PFSK-1 (cell line): ENCODE data around the gene PRRT2.

Experiments used
- FOXP2 ChIP-seq: optimal IDR thresholded peaks from 2 replicates; pipeline ENCODE3; 2011; ENCODE audit warnings: borderline replicate concordance, control low read depth, inconsistent platforms; ENCODE audit not compliant: insufficient read depth; ENCODE audit errors: extremely low read length, extremely low read depth
- POLR2AphosphoS5 ChIP-seq: IDR thresholded peaks from 2 replicates; pipeline ENCODE4 v1.6.1; 2012; ENCODE audit warnings: low read depth, mild to moderate bottlenecking, control low read depth, low read length, moderate library complexity
- REST ChIP-seq, 2 experiments: IDR thresholded peaks; 2 replicates each; pipeline versions ENCODE4 v1.6.1 to v1.8.0; 2011 to 2012; ENCODE audit warnings: low read depth in 2 of 2, low read length in 2 of 2, control low read depth in 1 of 2, inconsistent platforms in 1 of 2, mild to moderate bottlenecking in 1 of 2, moderate library complexity in 1 of 2; ENCODE audit not compliant: insufficient read depth in 1 of 2
- SIN3A ChIP-seq: IDR thresholded peaks from 2 replicates; pipeline ENCODE4 v1.6.1; 2012; ENCODE audit warnings: mild to moderate bottlenecking, low read length, moderate library complexity, borderline replicate concordance; ENCODE audit not compliant: insufficient read depth
- TAF1 ChIP-seq: IDR thresholded peaks from 2 replicates; pipeline ENCODE4 v1.6.1; 2012; ENCODE audit warnings: low read length, control low read depth, borderline replicate concordance; ENCODE audit not compliant: insufficient read depth

The PRRT2 gene

GRCh38 chr16:29767062-29767461 is 44.9 kb upstream of the PRRT2 start:
- TF ChIP-seq SIN3A = no peak
- no peak for TF ChIP-seq TAF1
- no peak for TF ChIP-seq POLR2AphosphoS5

GRCh38 chr16:29769507-29769906 is 42.5 kb upstream of the PRRT2 start:
- TF ChIP-seq REST (IDR thresholded peaks at IDR 0.05; ENCODE audit: insufficient read depth in 1 of 2, low read depth in 2 of 2, low read length in 2 of 2) (no peak), FOXP2 (no peak), SIN3A (no peak), POLR2AphosphoS5 (no peak), TAF1 (no peak)

GRCh38 chr16:29770250-29770929 is 41.6 kb upstream of the PRRT2 start:
- TF ChIP-seq TAF1 (no peak), REST (IDR thresholded peaks at IDR 0.05; ENCODE audit: insufficient read depth in 1 of 2, low read depth in 2 of 2, low read length in 2 of 2) (no peak), SIN3A (no peak), FOXP2 (no peak), POLR2AphosphoS5 (no peak)

GRCh38 chr16:29774730-29775129 is 37.3 kb upstream of the PRRT2 start:
- no peak for TF ChIP-seq FOXP2
- no peak for TF ChIP-seq SIN3A
- no peak for TF ChIP-seq POLR2AphosphoS5
- no peak for TF ChIP-seq REST (IDR thresholded peaks at IDR 0.05; ENCODE audit: insufficient read depth in 1 of 2, low read depth in 2 of 2, low read length in 2 of 2)
- TF ChIP-seq TAF1 = no peak

- no peak for TF ChIP-seq FOXP2
These were observed 36.1 kb upstream of the PRRT2 start for GRCh38 chr16:29775742-29776408.

GRCh38 chr16:29777576-29778350 is 34.2 kb upstream of the PRRT2 start, which contains the start of gene ZG16:
Gene ZG16, plus strand, starts transcription at chr16:29778256. Its CDS starts 1,011 bp downstream, at chr16:29779267.
- TF ChIP-seq TAF1 (no peak), REST (IDR thresholded peaks at IDR 0.05; ENCODE audit: insufficient read depth in 1 of 2, low read depth in 2 of 2, low read length in 2 of 2) (no peak)
